Esophagus muscularis mucosa (tissue), 4 donors: ENCODE measurements around the gene TPR. TPM values are rescaled to one million over a fixed set of nuclear protein-coding genes. Genes with fewer than 3 reads are reported as not detected.

Source experiments
- DNase-seq: peaks from one replicate; pipeline ENCODE4 v3.0.0-alpha.2; 2017; ENCODE audit errors: extremely low spot score
- H3K27ac ChIP-seq, 4 donors: fragments of 200-600 bp; sonication (generic); replicated peaks in 1 of 4; 1 replicate in 3 of 4; 2 replicates in 1 of 4; pipeline ENCODE4 v1.5.1; 2016 to 2019; ENCODE audit warnings: mild to moderate bottlenecking in 1 of 4
- H3K27me3 ChIP-seq, 4 donors: fragments of 200-600 bp; sonication (generic); one replicate each; pipeline versions ENCODE4 v1.5.1 to v1.6.0; 2016 to 2019
- H3K36me3 ChIP-seq, 4 donors: fragments of 200-600 bp; sonication (generic); one replicate each; pipeline ENCODE4 v1.5.1; 2016 to 2019
- H3K4me1 ChIP-seq, 4 donors: fragments of 200-600 bp; sonication (generic); one replicate each; pipeline ENCODE4 v1.5.1; 2016 to 2019
- H3K4me3 ChIP-seq, 4 donors: fragments of 200-600 bp; sonication (generic); 1 replicate in 2 of 4; 2 replicates in 2 of 4; pipeline ENCODE4 v1.5.1; 2016 to 2019; ENCODE audit warnings: mild to moderate bottlenecking in 4 of 4, moderate library complexity in 1 of 4
- H3K9me3 ChIP-seq, 4 donors: fragments of 200-600 bp; sonication (generic); 1 replicate in 3 of 4; 2 replicates in 1 of 4; pipeline ENCODE4 v1.5.1; 2016 to 2019
- CTCF ChIP-seq, 3 experiments: fragments of 200-600 bp in 2 of 3; fragments of 450-650 bp in 1 of 3; sonication (generic) in 2 of 3; IDR thresholded peaks; one replicate each; pipeline ENCODE4 v1.5.1; 2017 to 2019; ENCODE audit warnings: antibody characterized with exemption in 3 of 3, mild to moderate bottlenecking in 2 of 3, moderate library complexity in 1 of 3
- EP300 ChIP-seq: sonication (generic); formaldehyde crosslinking; IDR thresholded peaks from one replicate; pipeline ENCODE4 v1.6.1; 2017; ENCODE audit warnings: antibody characterized with exemption
- POLR2A ChIP-seq: fragments of 450-650 bp; IDR thresholded peaks from one replicate; pipeline ENCODE4 v1.6.1; 2017; ENCODE audit warnings: antibody characterized with exemption, moderate library complexity, mild to moderate bottlenecking, low read depth
- POLR2AphosphoS5 ChIP-seq, 2 donors: sonication (generic); formaldehyde crosslinking; IDR thresholded peaks; one replicate each; pipeline ENCODE4 v1.6.1; 2017; ENCODE audit warnings: antibody characterized with exemption in 2 of 2
- WGBS: methylation state at CpG from one replicate; pipeline ENCODE4 v1.1.5; 2018; 5-methylcytosine and 5-hydroxymethylcytosine counted together
- intact Hi-C: fragments of 100-400 bp; cut with DNase I; formaldehyde crosslinking; loops from one replicate; pipeline ENCODE4 v1.15.1; 2023
- total RNA-seq, 4 donors: library from RNA; depleted of rRNA; stranded (reverse); fragments of >200 nt; gene quantifications; one replicate each; pipeline versions ENCODE4 v1.1.0 to v1.2.1, GENCODE V29; 2016

TPR gene
- total RNA-seq, 4 donors from 2014 or later: 61.6 to 78.3 (median 72.8) TPM

- no peak for TF ChIP-seq POLR2A
Observed at GRCh38 chr1:186298851-186299250, 76.2 kb downstream of the TPR start.

GRCh38 chr1:186297439-186298045 is 77.5 kb downstream of the TPR start:
- DNase-seq: no peak
- WGBS: 72% methylated on average over 3 of the region's 3 CpGs
- H3K27ac ChIP-seq: no peak overlapping the region
- H3K4me1 ChIP-seq: peaks cover 0 to 7% (median 2%) of the 10 kb centered on the region in 4 donors
- no peaks in the 10 kb centered on the region for H3K36me3 ChIP-seq
- TF ChIP-seq CTCF (IDR thresholded peaks at IDR 0.05): no peak
- no peak for TF ChIP-seq POLR2AphosphoS5 (IDR thresholded peaks at IDR 0.05)
- TF ChIP-seq EP300: no peak
- TF ChIP-seq POLR2A: no peak
- no peaks in the 10 kb centered on the region for H3K9me3 ChIP-seq
- H3K4me3 ChIP-seq: no peak overlapping the region
- intact Hi-C loops: no loop called here
- no peaks in the 10 kb centered on the region for H3K27me3 ChIP-seq

More at GRCh38 chr1:186298851-186299250, 76.2 kb downstream of the TPR start:
- no peak overlapping the region for H3K4me3 ChIP-seq
- H3K27me3 ChIP-seq: no peaks in the 10 kb centered on the region
- H3K27ac ChIP-seq: no peak overlapping the region
- no peaks in the 10 kb centered on the region for H3K9me3 ChIP-seq
- intact Hi-C loops: no loop called here
- peaks cover 0 to 7% (median 2%) of the 10 kb centered on the region in 4 donors for H3K4me1 ChIP-seq
- no peaks in the 10 kb centered on the region for H3K36me3 ChIP-seq
- WGBS: 83% methylated on average over 1 of the region's 1 CpG
- no peak for DNase-seq

- Histone ChIP-seq H3K4me1 (peaks cover 0 to 7% (median 2%) of the 10 kb centered on the region in 4 donors), H3K27ac (no peak within 1 kb of the TSS), H3K36me3 (no peaks in the 10 kb centered on the region), H3K4me3 (no peak within 1 kb of the TSS), H3K9me3 (no peaks in the 10 kb centered on the region), H3K27me3 (no peaks in the 10 kb centered on the region)
- intact Hi-C loops: no loop called here
- DNase-seq: no peak
- 48% methylated on average over 3 of the region's 3 CpGs for WGBS
- TF ChIP-seq EP300 (no peak), CTCF (IDR thresholded peaks at IDR 0.05) (no peak), POLR2A (no peak), POLR2AphosphoS5 (IDR thresholded peaks at IDR 0.05) (no peak)
Observed at GRCh38 chr1:186295980-186296379, 79.1 kb downstream of the TPR start, which contains the start of gene PRG4. Gene PRG4 (plus strand): TSS chr1:186296279.

- Histone ChIP-seq H3K4me1 (no peaks in the 10 kb centered on the region), H3K36me3 (no peaks in the 10 kb centered on the region), H3K27me3 (no peaks in the 10 kb centered on the region), H3K4me3 (no peak overlapping the region), H3K27ac (no peak overlapping the region), H3K9me3 (no peaks in the 10 kb centered on the region)
- intact Hi-C loops: no loop called here
- DNase-seq: no peak
- WGBS: 80% methylated on average over 1 of the region's 1 CpG
- no peak for TF ChIP-seq CTCF (IDR thresholded peaks at IDR 0.05)
- no peak for TF ChIP-seq POLR2AphosphoS5 (IDR thresholded peaks at IDR 0.05)
- TF ChIP-seq EP300: no peak
- TF ChIP-seq POLR2A: no peak
Observed at GRCh38 chr1:186292875-186293274, 82.2 kb downstream of the TPR start.

GRCh38 chr1:186291271-186291670 is 83.8 kb downstream of the TPR start:
- WGBS: 52% methylated on average over 2 of the region's 2 CpGs
- intact Hi-C loops: no loop called here
- no peak for DNase-seq
- TF ChIP-seq POLR2A (no peak), POLR2AphosphoS5 (IDR thresholded peaks at IDR 0.05) (no peak), EP300 (no peak), CTCF (IDR thresholded peaks at IDR 0.05) (no peak)
- H3K4me1 ChIP-seq: no peaks in the 10 kb centered on the region
- no peaks in the 10 kb centered on the region for H3K9me3 ChIP-seq
- H3K27ac ChIP-seq: no peak overlapping the region
- no peak overlapping the region for H3K4me3 ChIP-seq
- no peaks in the 10 kb centered on the region for H3K27me3 ChIP-seq
- no peaks in the 10 kb centered on the region for H3K36me3 ChIP-seq
